H9 (cell line): ENCODE measurements around the gene ITPR2. TPM values are rescaled to one million over a fixed set of nuclear protein-coding genes. Genes with fewer than 3 reads are reported as not detected.

Experiments
- DNase-seq: peaks from one replicate; pipeline ENCODE4 v3.0.0-alpha.2; 2017
- H2AFZ ChIP-seq: one replicate; pipeline ENCODE4 v1.6.1; 2013; ENCODE audit warnings: mild to moderate bottlenecking, low read length, control low read depth, moderate library complexity
- H2AK5ac ChIP-seq: 2 replicates; pipeline ENCODE4 v1.6.1; 2013; ENCODE audit warnings: low read length, control low read depth, mixed read lengths; ENCODE audit not compliant: insufficient read length
- H2BK120ac ChIP-seq: one replicate; pipeline ENCODE4 v1.6.1; 2013; ENCODE audit warnings: low read depth, mild to moderate bottlenecking, low read length, control low read depth, inconsistent platforms; ENCODE audit not compliant: poor library complexity, severe bottlenecking
- H2BK12ac ChIP-seq: 2 replicates; pipeline ENCODE4 v1.6.1; 2013; ENCODE audit warnings: low read length, control low read depth, mixed read lengths, low read depth; ENCODE audit not compliant: insufficient read length
- H2BK15ac ChIP-seq: 2 replicates; pipeline ENCODE4 v1.6.1; 2013; ENCODE audit warnings: low read depth, low read length, control low read depth
- H2BK20ac ChIP-seq: one replicate; pipeline ENCODE4 v1.6.1; 2013; ENCODE audit warnings: low read depth, mild to moderate bottlenecking, low read length, control low read depth, inconsistent platforms; ENCODE audit not compliant: poor library complexity, severe bottlenecking
- H2BK5ac ChIP-seq: 2 replicates; pipeline ENCODE4 v1.6.1; 2013; ENCODE audit warnings: low read length, control low read depth, mixed read lengths; ENCODE audit not compliant: insufficient read length
- H3K14ac ChIP-seq: 2 replicates; pipeline ENCODE4 v1.6.1; 2013; ENCODE audit warnings: low read length, control low read depth; ENCODE audit not compliant: insufficient read depth
- H3K18ac ChIP-seq: 2 replicates; pipeline ENCODE4 v1.6.1; 2013; ENCODE audit warnings: low read depth, mild to moderate bottlenecking, mixed read lengths, low read length, control low read depth; ENCODE audit not compliant: insufficient read length
- H3K23ac ChIP-seq: 2 replicates; pipeline ENCODE4 v1.6.1; 2013; ENCODE audit warnings: low read length, control low read depth, mixed read lengths, low read depth; ENCODE audit not compliant: insufficient read length
- H3K23me2 ChIP-seq: 2 replicates; pipeline ENCODE4 v1.6.1; 2013; ENCODE audit warnings: low read depth, mild to moderate bottlenecking, mixed read lengths, low read length, control low read depth; ENCODE audit not compliant: insufficient read length, poor library complexity, severe bottlenecking
- H3K27ac ChIP-seq: 2 replicates; pipeline ENCODE4 v1.5.1; 2013; ENCODE audit warnings: low read length, control low read depth, mixed read lengths, low read depth; ENCODE audit not compliant: insufficient read length
- H3K27me3 ChIP-seq: 2 replicates; pipeline ENCODE4 v1.6.1; 2013; ENCODE audit warnings: low read length, control low read depth, inconsistent platforms; ENCODE audit not compliant: insufficient read depth
- H3K4ac ChIP-seq: 2 replicates; pipeline ENCODE4 v1.6.1; 2013; ENCODE audit warnings: low read depth, mild to moderate bottlenecking, control low read depth, inconsistent platforms, low read length, moderate library complexity
- H3K4me1 ChIP-seq: 2 replicates; pipeline ENCODE4 v1.6.1; 2013; ENCODE audit warnings: low read length, control low read depth, inconsistent platforms; ENCODE audit not compliant: insufficient read depth
- H3K4me2 ChIP-seq: 2 replicates; pipeline ENCODE4 v1.6.1; 2013; ENCODE audit warnings: low read length, control low read depth, mixed read lengths; ENCODE audit not compliant: insufficient read length, insufficient read depth
- H3K56ac ChIP-seq: 2 replicates; pipeline ENCODE4 v1.6.1; 2013; ENCODE audit warnings: low read depth, mild to moderate bottlenecking, mixed read lengths, low read length, control low read depth; ENCODE audit not compliant: insufficient read length
- H3K79me1 ChIP-seq: 2 replicates; pipeline ENCODE4 v1.6.1; 2013; ENCODE audit warnings: low read depth, mild to moderate bottlenecking, moderate library complexity, low read length, control low read depth, inconsistent platforms; ENCODE audit not compliant: insufficient read depth, poor library complexity, severe bottlenecking
- H3K79me2 ChIP-seq: 2 replicates; pipeline ENCODE4 v1.6.1; 2013; ENCODE audit warnings: low read length, control low read depth, inconsistent platforms; ENCODE audit not compliant: insufficient read depth
- H3K9ac ChIP-seq: 2 replicates; pipeline ENCODE4 v1.6.1; 2013; ENCODE audit warnings: low read length, control low read depth, mixed read lengths; ENCODE audit not compliant: insufficient read length; ENCODE audit errors: extremely low read depth
- H3K9me3 ChIP-seq: one replicate; pipeline ENCODE4 v1.6.1; 2013; ENCODE audit warnings: low read depth, low read length, inconsistent platforms; ENCODE audit not compliant: control insufficient read depth
- H3T11ph ChIP-seq: one replicate; pipeline ENCODE4 v1.6.1; 2013; ENCODE audit warnings: mild to moderate bottlenecking, low read length, control low read depth, inconsistent platforms
- H4K20me1 ChIP-seq: one replicate; pipeline ENCODE4 v1.6.1; 2013; ENCODE audit not compliant: control insufficient read depth, insufficient read length, insufficient read depth
- H4K5ac ChIP-seq: 2 replicates; pipeline ENCODE4 v1.6.1; 2013; ENCODE audit warnings: low read depth, mild to moderate bottlenecking, mixed read lengths, low read length, control low read depth; ENCODE audit not compliant: insufficient read length
- H4K8ac ChIP-seq: replicated peaks from 2 replicates; pipeline ENCODE4 v1.6.1; 2013; ENCODE audit warnings: low read length, control low read depth, mixed read lengths, low read depth; ENCODE audit not compliant: insufficient read length
- H4K91ac ChIP-seq: 2 replicates; pipeline ENCODE4 v1.6.1; 2013; ENCODE audit warnings: low read depth, mild to moderate bottlenecking, moderate library complexity, mixed read lengths, low read length, control low read depth; ENCODE audit not compliant: insufficient read length
- H3K27ac Mint-ChIP-seq, 3 experiments: 2 replicates in 2 of 3; 3 replicates in 1 of 3; pipeline ENCODE4 v1.8.0; 2020 to 2021; ENCODE audit warnings: mixed read lengths in 3 of 3, mild to moderate bottlenecking in 1 of 3, moderate library complexity in 1 of 3
- H3K27me3 Mint-ChIP-seq: 2 replicates; pipeline ENCODE4 v1.8.0; 2021; ENCODE audit warnings: low read depth, mild to moderate bottlenecking, moderate library complexity, mixed read lengths
- H3K36me3 Mint-ChIP-seq, 3 experiments: 2 replicates in 2 of 3; 3 replicates in 1 of 3; pipeline ENCODE4 v1.8.0; 2020 to 2021; ENCODE audit warnings: low read depth in 3 of 3, mixed read lengths in 3 of 3; ENCODE audit not compliant: insufficient read depth in 1 of 3
- H3K4me1 Mint-ChIP-seq, 2 experiments: 2 replicates each; pipeline ENCODE4 v1.8.0; 2020; ENCODE audit warnings: mixed read lengths in 2 of 2
- H3K4me3 Mint-ChIP-seq, 2 experiments: 2 replicates in 1 of 2; 3 replicates in 1 of 2; pipeline ENCODE4 v1.8.0; 2020 to 2021; ENCODE audit warnings: mild to moderate bottlenecking in 2 of 2, mixed read lengths in 2 of 2, moderate library complexity in 1 of 2
- H3K9me3 Mint-ChIP-seq, 2 experiments: 2 replicates in 1 of 2; 3 replicates in 1 of 2; pipeline ENCODE4 v1.8.0; 2020; ENCODE audit warnings: mild to moderate bottlenecking in 2 of 2, mixed read lengths in 2 of 2, moderate library complexity in 1 of 2
- CTCF ChIP-seq: fragments of 200-600 bp; sonication (generic); conservative IDR thresholded peaks from 3 replicates; pipeline ENCODE4 v1.8.0; 2021; ENCODE audit warnings: antibody characterized with exemption, mild to moderate bottlenecking
- WGBS: extraction: QIAGEN DNeasy Blood & Tissue Kit; methylation state at CpG from one replicate; pipeline ENCODE4 v1.1.7; 2013; ENCODE audit warnings: missing lambda C conversion rate, low lambda C conversion rate, mixed read lengths; ENCODE audit not compliant: insufficient read length; ENCODE audit errors: extremely low coverage; 5-methylcytosine and 5-hydroxymethylcytosine counted together
- total RNA-seq: library from RNA; stranded (reverse); gene quantifications from 2 replicates; pipeline ENCODE4 v1.2.1, GENCODE V29; 2021

Gene ITPR2
- total RNA-seq, 1 experiment from 2014 or later = 14.8 TPM

- Histone ChIP-seq H3K27ac (no peak overlapping the region), H3K18ac (no peak overlapping the region), H3K27me3 (no peaks in the 10 kb centered on the region), H3K9ac (no peak overlapping the region), H2BK15ac (no peak overlapping the region), H2BK12ac (no peak overlapping the region), H3K23me2 (peaks cover 2% of the 10 kb centered on the region), H3K4me1 (no peaks in the 10 kb centered on the region), H3K4ac (no peak overlapping the region), H3K14ac (no peak overlapping the region), H4K5ac (no peak overlapping the region), H3K79me2 (no peaks in the 10 kb centered on the region), H4K8ac (no peak overlapping the region), H2BK5ac (no peak overlapping the region), H4K91ac (no peak overlapping the region), H2BK20ac (no peak overlapping the region), H3K56ac (no peak overlapping the region), H2AK5ac (no peak overlapping the region), H3K4me2 (no peak overlapping the region), H3T11ph (no peak overlapping the region), H3K23ac (no peak overlapping the region), H2AFZ (no peak overlapping the region), H3K9me3 (no peaks in the 10 kb centered on the region), H2BK120ac (no peak overlapping the region), H3K79me1 (no peaks in the 10 kb centered on the region), H4K20me1 (no peaks in the 10 kb centered on the region)
- Mint-ChIP-seq H3K27me3 (no peaks in the 10 kb centered on the region), H3K27ac (no peak overlapping the region), H3K4me1 (peaks cover 0 to 3% of the 10 kb centered on the region in 2 experiments; a peak in 1 of 4 replicates), H3K4me3 (no peak overlapping the region), H3K36me3 (peaks cover 0 to 2% (median 0%) of the 10 kb centered on the region in 3 experiments; a peak in 2 of 7 replicates), H3K9me3 (no peaks in the 10 kb centered on the region)
- no peak for DNase-seq
- no peak for TF ChIP-seq CTCF
- whole genome bisulfite sequencing = no CpG with 5 or more reads among the region's 5 CpGs
Measured at GRCh38 chr12:26564391-26564790, 268.6 kb downstream of the ITPR2 start.
